ENCODE data around the gene LFNG.
"Not testable (repeated sequence)": the region's sequence is repeated elsewhere in the genome, so short reads cannot be mapped to it uniquely, and the experiment has no call there.

The LFNG gene

GRCh38 chr7:2553831-2554581 lies 34.4 kb downstream of the LFNG start:
- Mint-ChIP-seq H3K27ac (peak overlapping the region; percentile 95), H3K4me3 (peak overlapping the region; percentile 88), H3K9me3 (no peaks in the 10 kb centered on the region), H3K4me1 (peaks cover 34% of the 10 kb centered on the region), H3K27me3 (no peaks in the 10 kb centered on the region), H3K36me3 (peaks cover 21% of the 10 kb centered on the region)
- ATAC-seq, result no peak

DNA sequence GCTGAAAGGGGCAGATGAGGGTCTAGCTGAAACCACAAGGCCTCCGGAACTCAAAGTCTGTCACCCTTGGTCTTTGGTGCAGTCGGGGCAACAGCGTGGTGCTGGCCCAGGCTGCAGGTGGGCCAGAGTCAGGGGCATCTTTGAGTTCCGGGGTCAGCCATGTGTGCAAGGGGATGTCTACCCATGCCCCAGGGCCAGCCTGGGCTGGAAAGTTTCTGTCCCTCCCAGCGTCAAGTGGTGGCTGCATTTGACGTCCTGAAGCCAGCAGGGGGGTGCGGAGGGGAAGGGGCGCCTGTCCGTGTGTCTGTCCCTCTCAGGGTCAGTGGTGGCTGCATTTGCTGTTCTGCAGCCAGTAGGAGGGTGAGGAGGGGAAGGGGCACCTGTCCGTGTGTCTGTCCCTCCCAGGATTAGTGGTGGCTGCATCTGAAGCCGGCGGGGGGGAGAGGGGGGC lies 35.1 kb downstream of the LFNG start:
- Mint-ChIP-seq H3K27me3 (no peaks in the 10 kb centered on the region), H3K4me3 (peak overlapping the region; percentile 88), H3K9me3 (no peaks in the 10 kb centered on the region), H3K27ac (peak overlapping the region; percentile 95), H3K36me3 (peaks cover 15% of the 10 kb centered on the region), H3K4me1 (peaks cover 31% of the 10 kb centered on the region)
- no peak for ATAC-seq

- peak within 1 kb of the TSS; percentile 88 for H3K4me3 Mint-ChIP-seq
- no peaks in the 10 kb centered on the region for H3K9me3 Mint-ChIP-seq
- ATAC-seq, result peak; percentile 94
- peak within 1 kb of the TSS; percentile 95 for H3K27ac Mint-ChIP-seq
- H3K4me1 Mint-ChIP-seq, result peaks cover 36% of the 10 kb centered on the region
- H3K27me3 Mint-ChIP-seq, result no peaks in the 10 kb centered on the region
- H3K36me3 Mint-ChIP-seq, result peaks cover 13% of the 10 kb centered on the region
Measured at GRCh38 chr7:2555121-2556052, 35.8 kb downstream of the LFNG start, which contains the start of gene BRAT1. Gene BRAT1, minus strand, starts transcription at chr7:2555524. Its CDS starts 1,093 bp downstream, at chr7:2554431.

- no peaks in the 10 kb centered on the region for H3K9me3 Mint-ChIP-seq
- H3K4me3 Mint-ChIP-seq, result peak within 1 kb of the TSS; percentile 81
- no peak within 1 kb of the TSS for H3K27ac Mint-ChIP-seq
- peaks cover 32% of the 10 kb centered on the region for H3K4me1 Mint-ChIP-seq
- no peaks in the 10 kb centered on the region for H3K36me3 Mint-ChIP-seq
- no peaks in the 10 kb centered on the region for H3K27me3 Mint-ChIP-seq
- peak; percentile 73 for ATAC-seq
Measured at GRCh38 chr7:2558629-2559282, 39.2 kb downstream of the LFNG start, which contains the start of gene IQCE. Gene IQCE, plus strand, starts transcription at chr7:2558979. Its CDS starts 203 bp downstream, at chr7:2559182.

GRCh38 chr7:2559283-2559950 lies 39.8 kb downstream of the LFNG start:
- Mint-ChIP-seq H3K4me3 (peak overlapping the region; percentile 81), H3K36me3 (no peaks in the 10 kb centered on the region), H3K4me1 (peaks cover 25% of the 10 kb centered on the region), H3K27ac (no peak overlapping the region), H3K27me3 (no peaks in the 10 kb centered on the region), H3K9me3 (no peaks in the 10 kb centered on the region)
- no peak for ATAC-seq

DNA sequence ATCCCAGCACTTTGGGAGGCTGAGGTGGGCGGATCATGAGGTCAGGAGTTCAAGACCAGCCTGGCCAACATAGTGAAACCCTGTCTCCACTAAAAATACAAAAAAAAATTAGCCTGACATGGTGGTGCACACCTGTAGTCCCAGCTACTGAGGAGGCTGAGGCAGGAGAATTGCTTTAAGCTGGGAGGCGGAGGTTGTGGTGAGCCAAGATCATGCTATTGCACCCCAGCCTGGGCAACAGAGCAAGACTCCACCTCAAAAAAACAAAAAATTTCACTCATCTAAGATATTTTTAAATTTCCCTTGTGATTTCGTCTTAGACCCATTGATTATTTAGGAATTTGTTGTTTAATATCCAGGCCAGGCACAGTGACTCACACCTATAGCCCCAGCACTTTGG lies 44.4 kb downstream of the LFNG start:
- not testable (repeated sequence) for ATAC-seq, H3K27ac Mint-ChIP-seq, H3K4me3 Mint-ChIP-seq, H3K9me3 Mint-ChIP-seq, H3K36me3 Mint-ChIP-seq, H3K27me3 Mint-ChIP-seq
- H3K4me1 Mint-ChIP-seq, result peaks cover 42% of the 10 kb centered on the region

GRCh38 chr7:2564970-2565540 lies 45.5 kb downstream of the LFNG start:
- H3K4me1 Mint-ChIP-seq, result peaks cover 34% of the 10 kb centered on the region
- no peaks in the 10 kb centered on the region for H3K36me3 Mint-ChIP-seq
- H3K4me3 Mint-ChIP-seq, result no peak overlapping the region
- H3K27ac Mint-ChIP-seq, result no peak overlapping the region
- H3K9me3 Mint-ChIP-seq, result no peaks in the 10 kb centered on the region
- no peaks in the 10 kb centered on the region for H3K27me3 Mint-ChIP-seq
- ATAC-seq, result no peak

GRCh38 chr7:2566348-2566889 lies 46.8 kb downstream of the LFNG start:
- H3K27ac Mint-ChIP-seq, result peak overlapping the region; percentile 58

GRCh38 chr7:2566890-2567678 lies 47.5 kb downstream of the LFNG start:
- Mint-ChIP-seq H3K36me3 (peaks cover 3% of the 10 kb centered on the region), H3K4me1 (peaks cover 26% of the 10 kb centered on the region), H3K4me3 (peak overlapping the region; percentile 50), H3K27me3 (no peaks in the 10 kb centered on the region), H3K27ac (peak overlapping the region; percentile 58), H3K9me3 (no peaks in the 10 kb centered on the region)
- peak; percentile 95 for ATAC-seq

More at GRCh38 chr7:2566348-2566889, 46.8 kb downstream of the LFNG start:
- peak overlapping the region; percentile 50 for H3K4me3 Mint-ChIP-seq
- peaks cover 31% of the 10 kb centered on the region for H3K4me1 Mint-ChIP-seq
- no peaks in the 10 kb centered on the region for H3K27me3 Mint-ChIP-seq
- no peak for ATAC-seq
- H3K36me3 Mint-ChIP-seq, result no peaks in the 10 kb centered on the region
- H3K9me3 Mint-ChIP-seq, result no peaks in the 10 kb centered on the region

DNA sequence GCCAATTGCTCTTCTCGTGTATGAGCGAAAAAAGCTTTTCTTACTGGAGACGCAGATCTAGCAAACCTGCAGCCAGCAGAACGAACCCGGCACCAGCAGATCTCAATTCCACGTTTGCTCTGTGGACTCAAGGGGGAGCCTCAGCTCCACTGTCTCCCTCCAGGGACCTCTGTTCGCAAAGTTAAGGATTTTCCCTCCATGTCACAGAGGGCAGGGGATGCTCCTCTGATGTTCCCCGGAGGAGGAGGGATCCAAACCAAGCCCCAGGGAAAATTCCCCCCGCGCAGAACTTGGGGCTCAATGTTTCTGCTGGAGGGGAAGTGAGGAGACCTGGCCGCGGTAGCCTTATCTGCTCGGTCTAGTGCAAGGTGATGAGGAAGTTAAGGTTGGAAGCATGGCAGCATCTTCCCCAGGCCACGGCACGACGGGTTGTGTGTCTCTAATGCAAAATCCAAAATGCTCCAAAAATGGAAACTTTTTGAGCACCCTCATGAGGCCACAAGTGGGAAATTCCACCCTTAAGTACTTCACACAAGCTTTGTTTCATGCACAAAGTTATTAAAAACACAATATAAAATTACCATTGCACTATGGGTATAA lies 48.2 kb downstream of the LFNG start:
- peak; percentile 44 for ATAC-seq
- Mint-ChIP-seq H3K9me3 (no peaks in the 10 kb centered on the region), H3K4me1 (peaks cover 25% of the 10 kb centered on the region), H3K4me3 (peak overlapping the region; percentile 46), H3K36me3 (peaks cover 4% of the 10 kb centered on the region), H3K27ac (peak overlapping the region; percentile 58), H3K27me3 (no peaks in the 10 kb centered on the region)

DNA sequence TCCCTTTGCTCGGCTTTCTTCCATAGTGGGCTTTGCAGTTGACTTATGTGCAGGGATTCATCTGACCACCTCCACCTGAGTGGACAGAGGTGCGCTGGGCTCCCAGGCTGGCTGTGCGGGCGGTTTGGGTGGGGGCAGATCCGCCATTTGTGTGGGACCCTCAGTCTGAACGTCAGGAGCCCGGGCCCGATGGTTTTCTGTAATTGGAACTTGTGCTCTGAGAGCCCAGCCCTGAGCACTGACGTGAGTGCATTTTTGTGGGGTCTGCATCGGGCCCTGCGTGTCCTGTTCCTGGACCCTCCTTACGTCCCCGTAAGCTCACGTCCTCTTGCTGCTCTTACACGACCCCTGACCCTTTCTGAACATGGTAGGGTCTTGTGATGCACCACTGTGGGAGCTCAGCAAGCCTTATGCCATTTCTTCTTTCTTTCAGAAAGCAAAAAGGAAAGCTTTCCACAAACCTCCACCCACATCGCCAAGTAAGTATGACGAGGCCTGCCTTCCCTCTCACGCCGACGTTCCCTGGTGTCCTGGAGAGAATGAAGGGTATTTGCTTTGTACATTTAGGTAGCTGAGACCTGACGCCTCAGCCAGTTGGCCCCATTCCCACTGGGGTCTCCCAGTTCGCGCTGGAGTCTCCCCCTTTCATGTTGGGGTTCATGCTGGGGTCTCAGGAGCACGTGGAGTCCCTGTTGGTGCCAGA lies 49.1 kb downstream of the LFNG start:
- no peaks in the 10 kb centered on the region for H3K27me3 Mint-ChIP-seq
- ATAC-seq, result no peak
- no peak overlapping the region for H3K4me3 Mint-ChIP-seq
- H3K4me1 Mint-ChIP-seq, result peaks cover 21% of the 10 kb centered on the region
- H3K27ac Mint-ChIP-seq, result no peak overlapping the region
- peaks cover 11% of the 10 kb centered on the region for H3K36me3 Mint-ChIP-seq
- H3K9me3 Mint-ChIP-seq, result no peaks in the 10 kb centered on the region

- Mint-ChIP-seq H3K27ac (no peak overlapping the region), H3K27me3 (no peaks in the 10 kb centered on the region), H3K4me1 (peaks cover 21% of the 10 kb centered on the region), H3K4me3 (no peak overlapping the region), H3K9me3 (no peaks in the 10 kb centered on the region), H3K36me3 (peaks cover 17% of the 10 kb centered on the region)
- no peak for ATAC-seq
Measured at GRCh38 chr7:2569421-2569820, 49.8 kb downstream of the LFNG start.

DNA sequence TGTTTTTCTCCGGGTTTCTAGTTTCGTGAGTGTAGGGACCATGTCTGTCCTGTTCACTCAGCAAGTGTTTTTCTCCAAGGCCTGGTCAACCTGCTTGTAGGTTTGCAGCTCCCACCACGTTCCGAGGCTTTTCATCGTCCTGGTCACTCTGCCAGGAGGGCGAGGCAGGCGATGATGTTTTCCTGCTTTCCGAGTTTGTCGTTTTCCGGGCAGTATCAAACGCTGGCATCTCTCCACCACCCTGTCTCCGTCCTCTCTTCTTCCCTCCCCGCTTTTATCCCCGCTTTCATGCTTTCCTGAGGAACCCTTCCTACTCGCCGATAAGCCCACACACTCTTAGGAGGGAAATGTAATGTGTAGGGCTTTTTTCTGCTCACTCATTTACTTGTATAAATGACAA lies 50.4 kb downstream of the LFNG start:
- Mint-ChIP-seq H3K27ac (no peak overlapping the region), H3K27me3 (no peaks in the 10 kb centered on the region), H3K36me3 (peaks cover 23% of the 10 kb centered on the region), H3K4me1 (peaks cover 21% of the 10 kb centered on the region), H3K9me3 (no peaks in the 10 kb centered on the region), H3K4me3 (no peak overlapping the region)
- no peak for ATAC-seq

Measured in stimulated activated memory B cell treated with anti-CD40 and anti-IgM and Interleukin-4, amounts not matched to agents 10 μg/mL and 1 μg/mL and 100 μg/mL, for 72 hours (primary cell).